ENCODE results near the gene ADAP1. TPM values are rescaled to one million over a fixed set of nuclear protein-coding genes. Genes with fewer than 3 reads are reported as not detected.

Gene ADAP1
- total and polyA plus RNA-seq, 2 of the 13 experiments (the other 11 are each of a cell fraction or from before 2014, with no cell fraction given), result 10.5 to 24.6 TPM

GRCh38 chr7:960269-960871 is 5.9 kb upstream of the ADAP1 start (continued):
- no peak for TF ChIP-seq BCLAF1 (IDR thresholded peaks at IDR 0.05)
- peak; percentile 82 for TF ChIP-seq SAP130 (CRISPR knock-in tag; IDR thresholded peaks at IDR 0.05; ENCODE audit: low read depth)
- TF ChIP-seq ZFP36 (IDR thresholded peaks at IDR 0.05; ENCODE audit: borderline replicate concordance, low read depth, low read length, partially characterized antibody), result no peak
- no peak for TF ChIP-seq ZNF839 (CRISPR knock-in tag; IDR thresholded peaks at IDR 0.05; ENCODE audit: borderline replicate concordance)
- TF ChIP-seq KLF9 (CRISPR knock-in tag; IDR thresholded peaks at IDR 0.05; ENCODE audit: low read depth), result no peak
- peak; percentile 79 for TF ChIP-seq HNF4A (CRISPR knock-in tag; IDR thresholded peaks at IDR 0.05)
- TF ChIP-seq ZNF503 (CRISPR knock-in tag; IDR thresholded peaks at IDR 0.05), result no peak
- peak; percentile 15; the same call in 1 of the 2 replicates for TF ChIP-seq RERE (CRISPR knock-in tag; IDR thresholded peaks at IDR 0.05; ENCODE audit: low read depth)
- TF ChIP-seq, protein P1, sequence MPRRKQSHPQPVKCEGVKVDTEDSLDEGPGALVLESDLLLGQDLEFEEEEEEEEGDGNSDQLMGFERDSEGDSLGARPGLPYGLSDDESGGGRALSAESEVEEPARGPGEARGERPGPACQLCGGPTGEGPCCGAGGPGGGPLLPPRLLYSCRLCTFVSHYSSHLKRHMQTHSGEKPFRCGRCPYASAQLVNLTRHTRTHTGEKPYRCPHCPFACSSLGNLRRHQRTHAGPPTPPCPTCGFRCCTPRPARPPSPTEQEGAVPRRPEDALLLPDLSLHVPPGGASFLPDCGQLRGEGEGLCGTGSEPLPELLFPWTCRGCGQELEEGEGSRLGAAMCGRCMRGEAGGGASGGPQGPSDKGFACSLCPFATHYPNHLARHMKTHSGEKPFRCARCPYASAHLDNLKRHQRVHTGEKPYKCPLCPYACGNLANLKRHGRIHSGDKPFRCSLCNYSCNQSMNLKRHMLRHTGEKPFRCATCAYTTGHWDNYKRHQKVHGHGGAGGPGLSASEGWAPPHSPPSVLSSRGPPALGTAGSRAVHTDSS (CRISPR knock-in tag; conservative IDR thresholded peaks at IDR 0.05), result no peak
- no peak for TF ChIP-seq ZNF264 (CRISPR knock-in tag; IDR thresholded peaks at IDR 0.05)
- 0 out of 2 replicates have a peak, but pooled peaks have one; percentile 70 for TF ChIP-seq ZNF441 (CRISPR knock-in tag; IDR thresholded peaks at IDR 0.05; ENCODE audit: borderline replicate concordance)
- TF ChIP-seq ZNF256 (CRISPR knock-in tag; conservative IDR thresholded peaks at IDR 0.05), result no peak
- TF ChIP-seq CCDC6 (CRISPR knock-in tag; IDR thresholded peaks at IDR 0.05), result no peak
- TF ChIP-seq, protein P2, sequence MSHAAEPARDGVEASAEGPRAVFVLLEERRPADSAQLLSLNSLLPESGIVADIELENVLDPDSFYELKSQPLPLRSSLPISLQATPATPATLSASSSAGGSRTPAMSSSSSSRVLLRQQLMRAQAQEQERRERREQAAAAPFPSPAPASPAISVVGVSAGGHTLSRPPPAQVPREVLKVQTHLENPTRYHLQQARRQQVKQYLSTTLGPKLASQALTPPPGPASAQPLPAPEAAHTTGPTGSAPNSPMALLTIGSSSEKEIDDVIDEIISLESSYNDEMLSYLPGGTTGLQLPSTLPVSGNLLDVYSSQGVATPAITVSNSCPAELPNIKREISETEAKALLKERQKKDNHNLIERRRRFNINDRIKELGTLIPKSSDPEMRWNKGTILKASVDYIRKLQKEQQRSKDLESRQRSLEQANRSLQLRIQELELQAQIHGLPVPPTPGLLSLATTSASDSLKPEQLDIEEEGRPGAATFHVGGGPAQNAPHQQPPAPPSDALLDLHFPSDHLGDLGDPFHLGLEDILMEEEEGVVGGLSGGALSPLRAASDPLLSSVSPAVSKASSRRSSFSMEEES (CRISPR knock-in tag; IDR thresholded peaks at IDR 0.05), result peak; percentile 83
